WI38 (cell line): ENCODE measurements around the gene ITCH.
"Not testable (repeated sequence)": the region's sequence is repeated elsewhere in the genome, so short reads cannot be mapped to it uniquely, and the experiment has no call there.

Experiments used
- H3K4me3 ChIP-seq: 2 replicates; pipeline ENCODE4 v1.5.1; 2011; ENCODE audit warnings: low read depth, mild to moderate bottlenecking, control low read depth, low read length
- TF ChIP-seq, protein P1 (sequence below): IDR thresholded peaks from 2 replicates; pipeline ENCODE4 v1.5.1; 2012; ENCODE audit warnings: low read depth, mild to moderate bottlenecking, control low read depth, low read length

Gene ITCH

DNA sequence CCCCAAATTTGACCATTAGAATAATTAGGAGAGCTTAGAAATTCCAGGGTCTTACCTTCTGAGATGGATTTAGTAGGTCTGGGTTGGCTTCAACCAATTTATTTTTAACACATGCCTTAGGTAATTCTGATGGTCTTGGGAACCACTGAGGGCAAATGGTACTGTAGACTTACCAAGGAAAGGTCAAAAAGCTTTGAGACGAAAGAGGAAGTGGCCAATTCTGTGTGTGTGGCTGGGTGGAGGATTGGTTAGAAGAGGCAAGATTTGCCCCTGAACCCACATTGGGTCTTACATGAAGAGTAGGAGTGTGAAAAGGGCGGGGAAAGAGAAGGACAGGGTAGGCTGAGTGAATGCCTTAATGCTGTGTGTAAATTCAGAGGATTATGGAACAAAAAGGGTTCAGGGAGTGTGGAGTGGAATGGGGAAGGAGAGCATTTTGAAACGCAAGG is 2.7 kb downstream of the ITCH start:
- H3K4me3 ChIP-seq = no peak overlapping the region
- TF ChIP-seq, protein P1, sequence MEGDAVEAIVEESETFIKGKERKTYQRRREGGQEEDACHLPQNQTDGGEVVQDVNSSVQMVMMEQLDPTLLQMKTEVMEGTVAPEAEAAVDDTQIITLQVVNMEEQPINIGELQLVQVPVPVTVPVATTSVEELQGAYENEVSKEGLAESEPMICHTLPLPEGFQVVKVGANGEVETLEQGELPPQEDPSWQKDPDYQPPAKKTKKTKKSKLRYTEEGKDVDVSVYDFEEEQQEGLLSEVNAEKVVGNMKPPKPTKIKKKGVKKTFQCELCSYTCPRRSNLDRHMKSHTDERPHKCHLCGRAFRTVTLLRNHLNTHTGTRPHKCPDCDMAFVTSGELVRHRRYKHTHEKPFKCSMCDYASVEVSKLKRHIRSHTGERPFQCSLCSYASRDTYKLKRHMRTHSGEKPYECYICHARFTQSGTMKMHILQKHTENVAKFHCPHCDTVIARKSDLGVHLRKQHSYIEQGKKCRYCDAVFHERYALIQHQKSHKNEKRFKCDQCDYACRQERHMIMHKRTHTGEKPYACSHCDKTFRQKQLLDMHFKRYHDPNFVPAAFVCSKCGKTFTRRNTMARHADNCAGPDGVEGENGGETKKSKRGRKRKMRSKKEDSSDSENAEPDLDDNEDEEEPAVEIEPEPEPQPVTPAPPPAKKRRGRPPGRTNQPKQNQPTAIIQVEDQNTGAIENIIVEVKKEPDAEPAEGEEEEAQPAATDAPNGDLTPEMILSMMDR = no peak

DNA sequence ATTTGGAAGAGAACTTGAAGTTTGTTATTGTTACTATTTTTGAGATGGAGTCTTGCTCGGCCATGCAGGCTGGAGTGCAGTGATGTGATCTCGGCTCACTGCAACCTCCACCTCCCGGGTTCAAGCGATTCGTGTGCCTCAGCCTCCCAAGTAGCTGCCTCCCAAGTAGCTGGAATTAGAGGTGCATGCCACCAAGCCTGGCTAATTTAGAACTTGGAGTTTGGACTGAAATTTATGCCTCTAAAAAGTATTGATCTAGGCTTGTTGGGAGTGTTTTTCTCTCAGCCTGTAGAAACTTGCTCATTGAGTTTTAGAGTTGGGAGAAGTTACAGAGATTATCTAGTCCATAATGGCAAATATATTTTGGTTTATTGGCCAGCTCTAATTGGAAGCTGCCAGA is 4.1 kb downstream of the ITCH start:
- TF ChIP-seq, protein P1 = no peak
- no peak overlapping the region for H3K4me3 ChIP-seq

- H3K4me3 ChIP-seq = not testable (repeated sequence)
Measured at GRCh38 chr20:34367911-34368310, 4.8 kb downstream of the ITCH start.

- TF ChIP-seq, protein P1 = no peak
- no peak overlapping the region for H3K4me3 ChIP-seq
Measured at GRCh38 chr20:34368547-34368946, 5.5 kb downstream of the ITCH start.

GRCh38 chr20:34369265-34369664 is 6.2 kb downstream of the ITCH start:
- TF ChIP-seq, protein P1 = no peak
- H3K4me3 ChIP-seq = no peak overlapping the region

DNA sequence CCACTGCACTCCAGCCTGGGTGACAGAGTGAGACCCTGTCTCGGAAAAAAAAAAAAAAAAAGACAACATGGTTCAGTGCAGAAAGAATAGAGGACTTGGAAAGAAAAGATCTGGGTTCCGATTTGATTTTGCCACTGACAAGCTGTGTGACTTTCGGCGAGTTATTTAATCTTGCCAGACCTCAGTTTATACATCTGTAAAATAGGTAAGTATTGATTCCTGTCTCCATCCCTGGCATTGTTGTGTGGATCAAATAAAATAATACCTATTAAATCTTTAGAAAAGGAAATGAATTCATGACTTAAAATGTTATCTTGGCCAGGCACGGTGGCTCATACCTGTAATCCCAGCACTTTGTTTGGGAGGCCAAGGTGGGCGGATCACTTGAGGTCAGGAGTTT is 7.0 kb downstream of the ITCH start:
- TF ChIP-seq, protein P1 = no peak
- no peak overlapping the region for H3K4me3 ChIP-seq

- TF ChIP-seq, protein P1 = no peak
- no peak overlapping the region for H3K4me3 ChIP-seq
Measured at GRCh38 chr20:34373445-34373844, 10.4 kb downstream of the ITCH start.

DNA sequence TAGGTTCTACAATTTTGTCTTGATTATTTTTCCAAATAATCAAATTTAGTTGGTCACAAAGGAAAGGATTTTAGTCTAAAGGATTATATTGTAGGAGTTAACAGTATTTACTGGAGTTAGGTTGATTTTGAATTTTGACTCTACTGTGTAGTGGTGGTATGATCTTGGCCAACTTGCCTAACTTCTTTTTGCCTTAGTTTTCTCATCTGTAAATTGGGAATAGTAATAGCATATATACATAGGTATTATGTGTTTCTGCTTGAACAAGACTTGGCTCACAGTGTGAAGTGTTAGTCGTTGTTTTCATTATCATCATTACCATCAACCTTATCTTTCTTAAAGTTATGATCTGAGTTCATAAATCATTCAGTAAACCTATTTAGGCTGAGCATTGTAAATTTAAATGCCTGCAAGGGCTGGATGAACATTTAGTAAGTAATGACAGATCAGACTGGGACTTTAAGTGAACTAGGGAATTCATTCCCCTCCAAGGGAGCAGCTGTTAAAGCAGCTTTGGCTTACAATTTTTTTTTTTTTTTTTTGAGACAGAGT is 11.2 kb downstream of the ITCH start:
- TF ChIP-seq, protein P1 = no peak

More for the DNA sequence above, 11.2 kb downstream of the ITCH start:
- no peak overlapping the region for H3K4me3 ChIP-seq
